Measurements from ENCODE around the gene ZNF213. TPM values are rescaled to one million over a fixed set of nuclear protein-coding genes. Genes with fewer than 3 reads are reported as not detected.

The ZNF213 gene
- polyA plus RNA-seq, 3 donors = 8.0 to 9.3 (median 9.3) TPM

DNA sequence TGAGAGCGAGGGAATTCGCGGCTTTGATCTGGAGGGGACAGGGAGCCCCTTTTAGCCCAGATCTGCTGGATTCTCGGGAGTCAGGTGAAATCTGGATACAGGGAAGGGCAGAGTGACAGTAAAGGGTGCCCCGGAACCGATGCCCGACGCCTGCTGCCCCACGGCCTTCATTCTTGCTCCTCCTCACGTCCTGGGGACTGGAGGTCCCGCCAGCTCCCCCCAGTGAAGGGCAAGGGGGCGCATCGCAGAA lies 53.8 kb downstream of the ZNF213 start:
- no peak for DNase-seq (ENCODE audit: low read depth in 3 of 3, low spot score in 2 of 3)

DNA sequence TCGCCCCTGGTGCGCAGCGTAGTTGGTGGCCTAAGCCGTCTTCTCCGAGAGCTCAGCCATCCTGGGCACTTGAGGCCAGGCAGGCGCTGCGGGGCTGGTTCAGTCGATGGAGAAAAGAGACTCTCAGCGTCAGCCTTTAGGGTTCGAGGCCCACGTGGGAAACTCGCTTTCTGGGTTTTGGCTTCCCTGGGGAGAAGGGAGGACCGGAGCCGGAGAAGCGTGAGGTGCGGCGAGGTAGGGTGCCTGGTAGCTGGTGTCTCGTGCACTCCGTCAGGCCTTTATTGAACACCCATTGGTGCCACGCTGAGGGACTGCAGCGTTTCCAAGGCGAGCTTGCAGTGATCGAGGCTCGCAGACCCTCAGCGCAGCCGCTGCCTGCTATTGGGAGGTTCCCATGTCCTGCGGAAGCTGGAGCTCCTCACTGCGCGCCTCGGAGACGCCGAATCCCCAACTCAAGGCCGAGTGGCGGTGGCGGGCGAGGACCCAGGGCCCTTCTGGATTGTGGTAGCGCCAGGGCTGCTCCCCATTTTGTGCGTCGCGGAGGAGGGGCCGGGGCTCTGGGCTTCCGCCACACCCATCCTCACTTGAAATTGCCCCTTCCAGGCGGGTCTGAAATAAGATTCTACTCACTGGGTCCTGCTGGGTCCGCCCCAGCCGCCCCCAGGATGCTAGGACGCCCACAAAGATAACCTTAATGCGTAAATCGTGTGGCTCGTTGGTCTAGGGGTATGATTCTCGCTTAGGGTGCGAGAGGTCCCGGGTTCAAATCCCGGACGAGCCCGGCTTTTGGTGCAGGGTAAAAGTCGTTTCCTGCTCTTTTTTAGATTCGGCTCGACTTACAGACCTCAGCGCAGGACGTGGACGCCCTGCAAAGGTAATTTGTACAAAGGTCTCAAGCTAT lies 54.3 kb downstream of the ZNF213 start:
- no peak for DNase-seq (ENCODE audit: low read depth in 3 of 3, low spot score in 2 of 3)

DNA sequence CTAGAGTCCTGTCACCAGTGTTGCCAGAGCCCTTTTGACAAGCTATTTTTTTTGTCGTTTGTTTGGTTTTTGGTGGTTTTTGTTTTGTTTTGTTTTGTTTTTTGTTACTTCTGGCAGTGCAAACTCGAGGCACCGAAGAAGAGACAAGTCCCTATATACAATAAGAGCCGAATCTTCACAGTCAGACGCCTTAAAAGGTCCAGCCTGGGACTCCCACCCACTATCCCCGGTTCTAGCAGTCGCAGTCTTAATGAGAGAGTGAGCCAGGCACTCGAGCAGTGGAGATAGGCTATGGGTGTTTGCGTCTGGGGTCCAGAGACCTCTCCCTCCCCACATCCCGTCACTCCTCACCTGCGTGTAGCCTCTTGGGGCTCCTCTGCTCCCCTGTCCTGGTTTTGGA lies 55.0 kb downstream of the ZNF213 start:
- DNase-seq (ENCODE audit: low read depth in 3 of 3, low spot score in 2 of 3) = no peak

DNA sequence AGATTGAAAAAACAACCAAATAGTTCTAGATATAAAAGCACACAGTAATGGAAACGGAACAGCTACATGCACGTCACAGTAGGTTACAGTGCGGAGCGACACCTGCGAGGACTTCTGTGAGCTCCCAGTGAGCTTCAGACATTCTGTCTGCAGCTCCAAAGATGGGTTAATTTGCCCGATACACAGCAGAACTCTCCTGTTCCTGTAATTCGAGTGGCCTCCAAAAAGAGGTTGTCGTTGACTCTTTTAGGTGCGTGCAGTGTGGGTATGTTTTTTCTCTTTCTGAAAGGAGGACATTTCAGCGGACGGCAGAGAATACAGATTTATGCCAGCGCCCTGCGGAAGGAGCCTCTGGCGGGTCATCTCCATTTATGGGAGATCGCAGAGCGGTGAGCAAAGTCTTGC lies 56.1 kb downstream of the ZNF213 start:
- DNase-seq (ENCODE audit: low read depth in 3 of 3, low spot score in 2 of 3) = no peak

Other genes starting within 250 kb of the ZNF213 start
- 10 to 100 TPM; 13.1 to 16.3 (median 14.6) TPM for gene FLYWCH1, start 223.1 kb upstream of the ZNF213 start, polyA plus RNA-seq (ENCODE audit: insufficient read length in 3 of 3)
- 1 to 10 TPM in 2 of 3 donors, under 1 TPM in 1; 1.00 to 1.4 (median 1.1) TPM for gene KREMEN2, start 170.8 kb upstream of the ZNF213 start, polyA plus RNA-seq (ENCODE audit: insufficient read length in 3 of 3)
- 1 to 10 TPM; 7.5 to 8.5 (median 8.1) TPM for gene PAQR4, start 165.7 kb upstream of the ZNF213 start, polyA plus RNA-seq (ENCODE audit: insufficient read length in 3 of 3)
- gene PKMYT1, start 154.6 kb upstream of the ZNF213 start, polyA plus RNA-seq (ENCODE audit: insufficient read length in 3 of 3) = 10 to 100 TPM; 11.3 to 12.5 (median 11.4) TPM
- gene CLDN9, start 122.1 kb upstream of the ZNF213 start, polyA plus RNA-seq (ENCODE audit: insufficient read length in 3 of 3) = 1 to 10 TPM; 2.0 to 2.8 (median 2.5) TPM
- 10 to 100 TPM; 25.8 to 38.1 (median 31.0) TPM for gene CLDN6, start 116.8 kb upstream of the ZNF213 start, polyA plus RNA-seq (ENCODE audit: insufficient read length in 3 of 3)
- gene TNFRSF12A, start 114.7 kb upstream of the ZNF213 start, polyA plus RNA-seq (ENCODE audit: insufficient read length in 3 of 3) = 10 to 100 TPM in 2 of 3 donors, 1 to 10 TPM in 1; 8.9 to 12.9 (median 11.9) TPM
- 10 to 100 TPM; 50.7 to 66.1 (median 57.1) TPM for gene HCFC1R1, start 111.1 kb upstream of the ZNF213 start, polyA plus RNA-seq (ENCODE audit: insufficient read length in 3 of 3)
- 10 to 100 TPM; 27.9 to 33.3 (median 29.9) TPM for gene THOC6, start 111.0 kb upstream of the ZNF213 start, polyA plus RNA-seq (ENCODE audit: insufficient read length in 3 of 3)
- gene BICDL2, start 98.1 kb upstream of the ZNF213 start, polyA plus RNA-seq (ENCODE audit: insufficient read length in 3 of 3) = 1 to 10 TPM; 1.1 to 2.2 (median 1.5) TPM
- gene MMP25, start 88.5 kb upstream of the ZNF213 start, polyA plus RNA-seq (ENCODE audit: insufficient read length in 3 of 3) = under 1 TPM; 0.35 to 0.82 (median 0.79) TPM
- gene IL32, start 69.4 kb upstream of the ZNF213 start, polyA plus RNA-seq (ENCODE audit: insufficient read length in 3 of 3) = 10 to 100 TPM; 28.0 to 36.8 (median 29.4) TPM
- gene ZSCAN10, start 35.7 kb upstream of the ZNF213 start, polyA plus RNA-seq (ENCODE audit: insufficient read length in 3 of 3) = under 1 TPM in 1 of 3 donors, not detected in 2; 0.11 TPM
- 10 to 100 TPM; 12.7 to 14.6 (median 13.8) TPM for gene ZNF205, start 22.4 kb upstream of the ZNF213 start, polyA plus RNA-seq (ENCODE audit: insufficient read length in 3 of 3)
- not detected for gene OR1F1, start 53.2 kb downstream of the ZNF213 start, polyA plus RNA-seq (ENCODE audit: insufficient read length in 3 of 3)
- gene ZNF200, start 100.1 kb downstream of the ZNF213 start, polyA plus RNA-seq (ENCODE audit: insufficient read length in 3 of 3) = 10 to 100 TPM; 14.6 to 18.0 (median 15.4) TPM
- gene MEFV, start 121.6 kb downstream of the ZNF213 start, polyA plus RNA-seq (ENCODE audit: insufficient read length in 3 of 3) = under 1 TPM; 0.11 to 0.18 (median 0.17) TPM
- 10 to 100 TPM; 49.0 to 56.4 (median 49.9) TPM for gene ZNF263, start 148.5 kb downstream of the ZNF213 start, polyA plus RNA-seq (ENCODE audit: insufficient read length in 3 of 3)
- 10 to 100 TPM in 2 of 3 donors, 1 to 10 TPM in 1; 9.6 to 12.7 (median 11.4) TPM for gene TIGD7, start 170.4 kb downstream of the ZNF213 start, polyA plus RNA-seq (ENCODE audit: insufficient read length in 3 of 3)
- 10 to 100 TPM; 46.5 to 50.5 (median 48.9) TPM for gene ZNF75A, start 170.5 kb downstream of the ZNF213 start, polyA plus RNA-seq (ENCODE audit: insufficient read length in 3 of 3)
- under 1 TPM; 0.67 to 0.85 (median 0.72) TPM for gene OR2C1, start 220.9 kb downstream of the ZNF213 start, polyA plus RNA-seq (ENCODE audit: insufficient read length in 3 of 3)